ENCODE data around the gene IGSF23.
"Not testable (repeated sequence)": the region's sequence is repeated elsewhere in the genome, so short reads cannot be mapped to it uniquely, and the experiment has no call there.

The IGSF23 gene

DNA sequence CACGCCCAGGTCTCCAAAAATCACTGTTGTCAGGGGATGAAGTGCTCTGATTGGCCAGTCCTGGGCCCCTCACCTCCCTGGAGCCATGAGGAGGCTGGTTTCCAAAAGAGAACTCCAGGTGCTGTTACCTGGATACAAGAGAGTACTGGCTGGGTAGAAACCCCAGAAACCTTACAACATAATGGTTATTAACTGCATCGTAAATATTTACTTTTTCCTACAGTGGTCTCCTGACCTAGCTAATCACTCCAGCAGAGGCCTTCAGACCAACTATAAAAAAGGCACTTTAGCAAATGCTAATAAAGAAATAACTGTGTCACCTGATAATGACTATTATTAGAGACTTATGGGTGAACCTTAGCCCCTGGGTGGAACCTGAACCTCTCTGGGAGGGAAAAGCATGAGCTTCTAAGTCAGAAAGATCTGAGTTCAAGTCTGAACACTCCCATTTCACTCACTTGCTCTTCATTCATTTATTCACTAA, 1.5 kb upstream of the IGSF23 start:
- DNase-seq, result no peak

DNA sequence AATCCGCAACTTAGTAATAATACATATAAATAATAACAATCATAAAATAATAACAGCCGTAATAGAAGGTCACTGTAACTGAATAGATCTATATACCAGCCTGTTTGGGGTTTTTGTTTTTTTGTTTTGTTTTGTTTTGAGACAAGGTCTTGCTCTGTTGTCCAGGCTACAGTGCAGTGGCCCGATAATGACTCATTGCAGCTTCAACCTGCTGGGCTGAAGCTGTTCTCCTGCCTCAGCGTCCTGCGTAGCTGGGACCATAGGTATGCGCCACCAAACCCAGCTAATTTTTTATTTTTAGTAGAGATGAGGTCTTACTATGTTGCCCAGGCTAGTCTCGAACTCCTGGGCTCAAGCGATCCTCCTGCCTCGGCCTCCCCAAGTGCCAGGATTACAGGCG, 950 bp downstream of the IGSF23 start:
- DNase-seq, result no peak

DNA sequence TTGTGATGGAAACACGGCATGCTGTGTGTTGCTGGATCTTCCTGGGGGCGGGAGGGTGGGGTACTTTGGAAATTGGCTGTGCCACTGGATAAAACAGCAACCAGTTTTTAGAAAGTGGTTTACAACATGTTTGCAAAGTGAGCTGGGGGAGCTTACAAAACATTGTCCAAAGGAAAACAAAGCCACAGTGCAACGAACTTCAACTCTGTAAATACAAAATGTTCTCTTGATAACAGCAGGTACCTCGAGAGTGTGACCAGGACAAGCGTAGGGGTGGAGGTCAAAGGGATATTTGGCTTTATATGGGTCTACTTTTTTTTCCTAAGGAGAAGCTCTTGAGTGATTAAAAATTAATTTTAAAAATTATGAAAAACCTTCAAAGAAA, 2.5 kb downstream of the IGSF23 start:
- DNase-seq, result no peak

DNA sequence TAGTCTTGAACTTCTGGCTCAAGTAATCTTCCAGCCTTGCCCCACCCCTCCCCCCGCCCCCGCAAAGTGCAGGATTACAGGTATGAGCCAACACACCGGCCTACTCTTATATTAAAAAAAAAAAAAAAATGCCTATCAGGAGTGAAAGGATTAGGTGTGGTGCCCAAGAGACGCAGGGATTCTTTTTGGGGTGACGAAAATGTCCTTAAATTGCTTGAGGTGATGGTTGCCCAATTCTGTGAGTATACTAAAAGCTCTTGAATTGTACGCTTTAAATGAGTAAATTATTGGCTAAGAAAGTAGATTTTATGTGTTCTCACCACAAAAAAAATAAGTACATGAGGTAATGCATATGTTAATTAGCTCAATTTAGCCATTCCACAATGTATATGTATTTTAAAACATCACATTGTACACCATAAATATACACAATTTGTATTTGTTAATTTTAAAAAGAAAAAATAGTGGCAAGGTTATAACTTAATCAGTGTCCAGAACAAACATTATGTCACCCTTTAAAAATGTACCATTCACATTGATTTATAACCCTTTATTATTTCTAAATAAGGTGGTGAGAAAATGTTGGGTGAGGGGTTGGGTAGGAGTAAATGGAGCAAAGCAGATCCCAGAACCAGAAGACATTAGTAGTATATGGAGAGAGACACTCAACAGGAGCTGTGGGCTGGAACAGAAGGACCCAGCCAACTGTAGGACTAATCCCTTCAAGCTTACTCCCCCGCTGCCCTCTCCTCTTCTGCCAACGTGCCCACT, 3.9 kb downstream of the IGSF23 start:
- no peak for DNase-seq

DNA sequence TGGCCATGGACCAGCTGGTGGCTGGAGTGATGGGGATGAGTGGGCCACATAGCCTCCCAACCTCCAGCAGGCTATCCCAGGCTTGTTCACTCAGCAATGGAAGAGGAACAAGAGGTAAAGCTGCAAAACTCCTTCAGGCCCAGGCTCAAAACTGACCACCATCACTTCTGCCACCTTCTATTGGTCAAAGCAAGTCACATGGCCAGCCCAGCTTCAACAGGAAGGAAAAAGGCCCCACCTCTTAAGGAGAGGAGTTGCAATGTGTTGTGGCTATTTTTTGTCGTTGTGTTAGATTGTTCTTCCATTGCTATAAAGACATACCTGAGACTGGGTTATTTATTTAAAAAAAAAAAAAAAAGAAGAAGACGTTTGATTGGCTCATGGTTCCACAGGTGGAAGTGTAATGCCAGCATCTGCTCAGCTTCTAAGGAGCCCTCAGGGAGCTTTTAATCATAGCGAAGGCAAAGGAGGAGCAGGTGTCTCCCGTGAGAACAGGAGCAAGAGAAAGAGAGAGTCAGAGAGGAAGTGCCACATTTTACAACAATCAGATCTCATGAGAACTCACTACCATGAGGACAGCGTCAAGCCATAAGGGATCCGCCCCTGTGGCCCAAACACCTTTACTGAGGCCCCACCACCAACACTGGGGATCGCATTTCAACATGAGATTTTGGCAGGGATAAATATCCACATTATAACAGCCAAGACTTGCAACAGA, 5.4 kb downstream of the IGSF23 start:
- no peak for DNase-seq

DNA sequence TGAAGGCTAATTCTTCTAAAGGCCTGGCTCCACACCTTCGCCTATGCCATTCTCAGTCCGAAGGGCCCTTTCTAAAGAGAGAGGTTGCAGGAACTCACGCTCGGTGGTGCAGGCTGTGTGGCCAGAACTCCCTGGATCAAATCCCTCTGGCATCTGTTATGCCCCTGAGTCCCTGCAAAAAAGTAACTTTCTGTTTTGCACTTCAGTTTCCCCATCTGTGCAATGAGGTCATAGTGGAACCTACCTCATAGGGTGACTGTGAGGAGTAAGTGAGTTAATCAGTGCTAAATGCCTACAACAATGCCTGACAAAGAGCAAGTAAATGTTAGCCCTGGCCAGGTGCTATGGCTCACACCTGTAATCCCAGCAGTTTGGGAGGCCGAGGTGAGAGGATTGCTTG, 7.3 kb downstream of the IGSF23 start:
- DNase-seq, result no peak

DNA sequence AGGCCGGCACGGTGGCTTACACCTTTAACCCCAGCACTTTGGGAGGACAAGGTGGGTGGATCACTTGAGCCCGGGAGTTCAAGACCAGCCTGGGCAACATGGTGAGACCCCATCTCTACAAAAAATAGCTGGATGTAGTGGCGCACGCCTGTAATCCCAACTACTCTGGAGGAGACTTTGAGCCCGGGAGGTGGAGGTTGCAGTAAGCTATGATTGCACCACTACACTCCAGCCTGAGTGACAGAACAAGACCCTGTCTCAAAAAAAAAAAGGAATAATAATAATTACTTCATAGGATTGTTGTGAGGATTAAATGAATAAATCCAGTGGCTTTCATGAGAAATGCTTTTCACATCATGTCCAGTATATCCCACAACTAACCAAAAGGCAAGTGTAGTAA, 8.0 kb downstream of the IGSF23 start:
- DNase-seq, result no peak

DNA sequence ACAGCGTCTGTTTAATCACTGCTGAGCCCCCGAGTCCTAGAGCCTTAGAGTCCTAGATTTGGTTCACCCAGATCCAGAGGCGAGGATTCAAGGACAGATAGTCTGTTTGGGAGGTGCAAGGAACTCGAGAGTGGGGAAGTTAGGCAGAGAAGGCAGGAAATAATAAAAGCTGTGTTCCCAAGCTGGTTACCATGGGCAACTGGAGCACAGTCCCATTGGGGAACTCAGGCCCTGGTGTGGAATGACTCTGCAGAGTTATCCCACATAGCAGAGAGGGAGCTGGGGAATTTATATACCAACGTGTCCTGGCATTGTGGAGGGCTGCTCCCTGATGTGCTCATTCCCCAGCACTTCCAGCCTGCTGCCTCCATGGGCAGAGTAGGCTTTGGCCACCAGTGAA, 9.7 kb downstream of the IGSF23 start:
- DNase-seq, result no peak

DNA sequence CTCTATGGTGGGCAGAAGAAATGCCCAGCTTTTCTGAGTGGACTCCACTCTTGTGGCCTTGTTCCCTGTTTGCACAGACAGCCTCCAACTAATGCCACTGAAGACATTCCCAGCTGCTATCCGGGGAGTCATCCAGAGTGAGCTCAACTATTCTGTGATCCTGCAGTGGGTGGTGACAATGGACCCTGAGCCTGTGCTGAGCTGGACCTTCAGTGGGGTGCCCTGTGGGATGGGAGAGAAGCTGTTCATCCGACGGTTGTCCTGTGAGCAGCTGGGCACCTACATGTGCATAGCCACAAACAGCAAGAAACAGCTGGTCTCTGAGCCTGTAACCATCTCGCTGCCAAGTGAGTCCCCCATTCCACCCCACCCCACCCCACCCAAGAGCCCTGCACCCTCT, 10.3 kb downstream of the IGSF23 start:
- DNase-seq, result no peak

DNA sequence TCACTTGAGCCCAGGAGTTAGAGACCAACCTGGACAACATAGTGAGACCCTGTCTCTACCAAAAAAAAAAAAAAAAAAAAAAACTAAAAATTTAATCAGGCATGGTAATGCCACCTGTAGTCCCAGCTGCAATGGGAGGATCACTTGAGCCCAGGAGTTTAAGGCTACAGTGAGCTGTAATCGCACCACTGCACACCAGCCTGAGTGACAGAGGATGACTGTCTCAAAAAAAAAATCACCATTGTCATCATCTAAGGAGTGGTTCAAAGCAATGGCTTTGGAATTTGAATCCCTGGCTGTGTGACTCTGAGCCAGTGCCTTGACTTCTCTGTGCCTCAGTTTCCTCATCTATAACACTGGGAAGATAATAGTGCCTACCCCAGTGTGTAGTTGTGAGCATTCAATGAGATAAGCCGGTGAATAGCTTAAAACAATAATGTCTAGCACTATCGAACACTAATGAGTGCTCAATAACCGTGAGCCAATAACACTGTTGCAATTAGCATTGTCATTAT, 11.5 kb downstream of the IGSF23 start:
- DNase-seq, result no peak

DNA sequence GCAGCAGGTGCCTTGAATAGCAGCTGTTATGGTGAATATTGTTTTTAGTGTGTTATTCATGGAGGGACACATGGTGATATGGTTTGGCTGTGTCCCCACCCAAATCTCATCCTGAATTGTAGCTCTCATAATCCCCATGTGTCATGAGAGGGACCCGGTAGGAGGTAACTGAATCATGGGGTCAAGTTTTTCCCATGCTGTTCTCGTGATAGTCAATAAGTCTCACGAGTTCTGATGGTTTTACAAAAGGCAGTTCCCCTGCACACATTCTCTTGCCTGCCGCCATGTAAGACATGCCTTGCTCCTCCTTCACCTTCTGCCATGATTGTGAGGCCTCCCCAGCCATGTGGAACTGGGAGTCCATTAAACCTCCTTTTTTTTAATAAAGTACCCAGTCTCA, 12.3 kb downstream of the IGSF23 start:
- not testable (repeated sequence) for DNase-seq

DNA sequence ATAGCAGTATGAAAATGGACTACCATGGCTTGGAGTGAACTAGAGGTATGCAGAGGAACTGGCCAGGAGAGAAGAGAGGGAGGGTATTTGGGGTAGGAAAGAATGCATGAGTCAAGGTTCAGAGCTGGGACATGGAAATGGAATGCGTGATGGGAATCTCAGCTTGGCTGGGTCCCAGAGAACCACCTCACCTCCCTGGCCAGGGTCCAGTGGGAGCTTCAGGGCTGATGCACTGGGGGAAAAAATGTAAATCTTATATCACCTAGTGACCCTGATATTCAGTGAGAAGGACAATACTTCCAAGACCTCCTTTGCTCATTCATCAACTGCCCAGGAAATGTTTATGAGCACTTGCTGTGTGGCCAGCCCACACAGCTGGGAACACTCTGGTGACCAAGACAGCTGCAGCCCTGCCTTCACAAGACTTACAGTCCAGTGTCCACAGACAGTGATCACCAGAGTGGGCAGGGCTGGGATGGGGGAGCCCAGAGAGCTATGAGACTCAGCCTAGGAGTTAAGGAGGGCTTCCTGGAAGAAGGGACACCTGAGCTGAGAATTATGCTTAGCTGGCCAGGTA, 12.8 kb downstream of the IGSF23 start:
- no peak for DNase-seq

DNA sequence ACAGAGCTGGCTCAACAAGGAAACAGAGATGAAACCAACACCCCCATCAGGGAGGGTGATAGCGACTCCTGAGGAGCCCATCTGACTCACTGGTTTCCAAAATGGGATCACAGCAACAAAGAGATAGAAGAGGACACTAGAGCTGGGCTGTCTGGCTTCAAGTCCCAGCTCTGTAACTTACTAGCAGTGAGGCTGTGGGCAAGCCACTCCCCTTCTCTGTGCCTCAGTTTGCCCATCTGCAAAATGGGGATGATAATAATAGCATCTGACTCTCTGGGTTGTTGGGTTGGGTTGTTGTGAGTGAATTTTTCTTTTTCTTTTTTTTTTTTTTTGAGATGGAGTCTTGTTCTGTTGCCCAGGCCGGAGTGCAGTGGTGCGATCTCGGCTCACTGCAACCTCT, 14.3 kb downstream of the IGSF23 start:
- DNase-seq, result no peak

DNA sequence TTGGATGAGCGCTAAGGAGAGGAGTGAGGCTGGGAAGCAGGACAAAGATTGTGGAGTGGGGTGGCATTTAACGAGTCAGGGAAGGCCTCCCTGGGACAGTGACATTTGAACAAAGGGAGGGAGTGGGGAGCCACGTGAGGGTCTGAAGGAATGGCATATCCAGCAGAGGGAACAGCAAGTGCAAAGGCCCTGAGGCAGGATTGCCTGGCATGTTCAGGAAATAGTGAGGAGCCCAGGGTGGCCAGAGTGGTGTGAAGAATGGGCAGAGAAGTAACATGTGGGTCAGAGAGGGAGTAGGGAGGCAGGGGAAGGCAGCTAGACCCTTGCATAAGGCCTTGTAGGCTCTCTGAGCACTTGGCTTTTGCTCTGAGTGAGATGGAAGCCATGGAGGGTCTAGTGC, 15.4 kb downstream of the IGSF23 start:
- DNase-seq, result no peak

DNA sequence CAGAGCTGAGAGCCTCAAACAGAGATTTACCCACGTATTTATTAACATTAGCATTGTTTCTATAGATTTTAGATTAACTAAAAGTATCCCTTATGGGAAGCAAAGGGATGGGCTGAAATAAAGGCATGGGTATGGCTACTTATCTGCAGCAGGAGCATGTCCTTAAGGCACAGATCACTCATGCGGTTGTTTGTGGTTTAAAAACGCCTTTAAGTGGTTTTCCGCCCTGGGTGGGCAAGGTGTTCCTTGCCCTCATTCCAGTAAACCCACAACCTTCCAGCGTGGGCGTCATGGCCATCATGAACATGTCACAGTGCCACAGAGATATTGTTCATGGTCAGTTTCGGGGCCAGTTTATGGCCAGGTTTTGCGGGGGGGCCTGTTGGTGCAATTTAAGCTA, 18.2 kb downstream of the IGSF23 start:
- DNase-seq, result not testable (repeated sequence)

DNA sequence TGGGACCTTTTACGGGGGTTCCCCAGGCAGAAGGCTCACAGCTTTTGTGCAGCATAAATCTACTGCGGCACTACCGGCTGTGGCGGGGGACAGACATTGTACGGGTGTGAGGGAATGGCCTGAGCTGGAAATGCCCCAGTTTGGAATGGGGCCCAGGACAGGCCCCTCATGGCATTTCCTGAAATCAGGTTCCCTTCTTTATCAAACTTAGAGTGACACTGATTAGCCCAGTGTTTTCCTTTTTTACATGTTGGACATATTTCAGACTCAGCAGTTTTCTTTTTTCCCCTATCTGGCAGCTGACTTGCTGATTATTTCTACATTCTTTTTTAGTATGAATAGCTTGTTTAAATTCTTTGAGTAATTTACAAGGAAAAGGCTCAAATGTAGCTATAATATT, 20.7 kb downstream of the IGSF23 start:
- DNase-seq, result not testable (repeated sequence)

DNA sequence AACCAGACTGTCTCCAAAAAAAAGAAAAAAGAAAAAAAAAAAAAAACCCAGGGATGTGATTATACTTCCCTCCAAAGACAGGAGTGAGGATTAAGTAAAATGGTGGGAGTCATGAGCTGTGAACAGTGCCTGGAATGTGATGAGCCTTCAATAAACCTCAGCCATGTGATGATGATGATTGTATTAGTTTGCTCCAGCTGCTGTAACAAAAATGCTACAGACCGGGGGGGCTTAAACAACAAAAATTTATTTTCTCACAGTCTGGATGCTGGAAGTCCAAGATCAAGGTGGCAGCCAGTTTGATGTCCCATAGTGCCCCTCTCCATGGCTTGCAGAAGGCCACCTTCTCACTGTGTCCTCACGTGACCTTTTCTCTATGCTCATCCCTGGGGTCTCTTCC, 21.4 kb downstream of the IGSF23 start:
- DNase-seq, result no peak

DNA sequence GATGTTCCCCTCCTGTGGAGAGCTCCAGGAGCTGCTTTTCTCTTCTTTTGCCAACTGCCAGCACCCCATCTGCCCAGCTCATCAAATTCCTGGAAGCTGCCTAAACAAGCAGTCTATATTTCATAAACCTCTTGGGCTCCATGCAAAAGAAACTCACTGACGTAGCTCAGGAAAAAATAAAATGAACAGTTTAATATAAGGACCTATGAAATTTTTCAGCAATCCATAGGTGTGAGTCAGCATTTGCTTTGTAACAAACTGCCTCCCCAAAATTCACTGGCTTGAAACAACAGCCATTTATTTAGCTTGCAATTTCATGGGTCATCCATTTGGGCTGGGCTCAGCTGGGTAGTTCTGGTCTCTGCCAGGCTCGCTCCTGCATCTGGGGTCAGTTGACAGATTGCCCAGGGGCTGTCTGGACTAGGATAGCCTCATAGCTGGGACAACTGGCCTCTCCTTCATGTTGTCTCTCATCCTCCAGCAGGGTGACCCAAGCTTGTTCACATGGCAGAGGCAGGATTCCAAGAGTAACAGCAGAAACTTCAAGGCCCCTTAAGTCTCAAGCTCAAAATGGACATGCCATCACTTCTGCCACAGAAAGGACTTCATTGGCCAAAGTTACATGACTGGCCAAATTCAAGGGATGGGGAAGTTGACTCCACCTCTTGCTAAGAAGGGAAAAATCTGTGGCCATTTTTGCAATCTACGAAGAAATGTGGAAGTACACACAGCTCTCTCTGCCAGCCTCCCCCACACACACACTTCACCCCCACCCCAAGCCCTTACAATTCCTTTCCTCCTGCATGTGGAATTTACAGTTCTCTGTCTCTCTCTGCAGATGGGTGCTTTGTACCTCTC, 22.4 kb downstream of the IGSF23 start:
- DNase-seq, result no peak

DNA sequence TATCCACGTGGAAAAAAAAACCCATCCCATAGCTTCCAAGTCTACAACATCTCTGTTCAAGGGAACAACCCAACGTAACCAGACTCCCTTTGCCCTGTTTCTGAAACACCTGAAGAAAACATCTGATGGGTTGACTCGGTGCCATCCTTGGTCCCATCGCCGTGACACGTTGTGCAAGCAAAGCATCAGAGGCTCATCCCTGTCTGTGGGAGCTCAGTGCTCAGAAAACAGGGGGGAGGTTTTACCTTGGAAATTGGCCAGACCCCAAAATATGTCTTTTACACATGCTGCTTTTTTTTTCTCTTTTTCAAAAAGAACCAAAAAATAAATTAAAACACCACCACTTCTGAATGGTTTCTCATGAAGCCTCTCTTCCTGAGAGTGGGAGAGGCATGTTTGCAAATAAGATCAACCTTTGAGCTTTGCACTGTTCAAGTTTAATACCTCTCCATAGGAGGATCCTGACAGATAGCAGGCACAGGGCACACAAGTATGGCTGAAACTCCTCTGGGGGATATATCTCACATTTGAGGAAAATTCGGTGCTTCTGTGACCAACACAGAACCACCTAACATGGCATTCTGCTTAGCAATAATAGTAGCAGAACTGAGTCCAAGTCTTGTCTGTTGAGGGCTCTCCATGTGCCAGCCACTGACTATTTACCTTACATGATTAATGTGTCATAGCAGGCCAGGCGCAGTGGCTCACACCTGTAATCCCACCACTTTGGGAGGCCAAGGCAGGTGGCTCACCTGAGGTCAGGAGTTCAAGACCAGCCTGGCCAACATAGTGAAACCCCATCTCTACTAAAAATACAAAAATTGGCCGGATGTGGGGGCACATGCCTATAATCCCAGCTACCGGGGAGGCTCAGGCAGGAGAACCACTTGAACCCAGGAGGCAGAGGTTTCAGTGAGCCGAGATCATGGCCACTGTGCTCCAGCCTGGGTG, 23.4 kb downstream of the IGSF23 start:
- DNase-seq, result no peak

DNA sequence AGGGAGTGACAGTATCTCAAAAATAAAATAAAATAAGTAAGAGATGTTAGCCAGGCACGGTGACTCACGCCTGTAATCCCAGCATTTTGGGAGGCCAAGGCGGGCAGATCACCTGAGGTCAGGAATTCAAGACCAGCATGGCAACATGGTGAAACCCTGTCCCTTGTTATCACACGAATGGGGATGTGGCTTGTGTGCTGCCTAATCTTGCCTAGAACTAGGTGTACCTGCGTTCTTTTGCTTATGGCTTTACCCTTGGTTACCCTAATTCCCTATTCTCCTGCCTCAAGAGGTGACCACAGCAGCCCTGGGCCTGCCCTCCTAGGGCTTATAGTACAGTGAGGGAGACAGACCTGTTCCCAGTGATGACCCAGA, 24.0 kb downstream of the IGSF23 start:
- DNase-seq, result no peak

Data from nucleus accumbens (tissue), 56 donors.